BE2C (cell line): Measurements from ENCODE around the gene MPLKIP.

ENCODE experiments used
- DNase-seq: peaks from one replicate; pipeline ENCODE4 v3.0.0-alpha.2; 2020
- H3K27me3 ChIP-seq: fragments of 250-450 bp; sonication (Bioruptor Pico); 2 replicates; pipeline ENCODE4 v1.5.1; 2020; ENCODE audit warnings: mild to moderate bottlenecking
- H3K36me3 ChIP-seq: fragments of 250-450 bp; sonication (Bioruptor Pico); 2 replicates; pipeline ENCODE4 v1.5.1; 2020; ENCODE audit warnings: mild to moderate bottlenecking
- H3K4me1 ChIP-seq: fragments of 250-450 bp; sonication (Bioruptor Pico); 2 replicates; pipeline ENCODE4 v1.5.1; 2020
- H3K4me3 ChIP-seq: 2 replicates; pipeline ENCODE4 v1.5.1; 2011; ENCODE audit warnings: low read depth, low read length
- H3K9me3 ChIP-seq: fragments of 250-450 bp; sonication (Bioruptor Pico); 2 replicates; pipeline ENCODE4 v1.5.1; 2020
- CTCF ChIP-seq: IDR thresholded peaks from 2 replicates; pipeline ENCODE4 v1.5.1; 2012; ENCODE audit warnings: mild to moderate bottlenecking, low read depth, low read length

The MPLKIP gene

DNA sequence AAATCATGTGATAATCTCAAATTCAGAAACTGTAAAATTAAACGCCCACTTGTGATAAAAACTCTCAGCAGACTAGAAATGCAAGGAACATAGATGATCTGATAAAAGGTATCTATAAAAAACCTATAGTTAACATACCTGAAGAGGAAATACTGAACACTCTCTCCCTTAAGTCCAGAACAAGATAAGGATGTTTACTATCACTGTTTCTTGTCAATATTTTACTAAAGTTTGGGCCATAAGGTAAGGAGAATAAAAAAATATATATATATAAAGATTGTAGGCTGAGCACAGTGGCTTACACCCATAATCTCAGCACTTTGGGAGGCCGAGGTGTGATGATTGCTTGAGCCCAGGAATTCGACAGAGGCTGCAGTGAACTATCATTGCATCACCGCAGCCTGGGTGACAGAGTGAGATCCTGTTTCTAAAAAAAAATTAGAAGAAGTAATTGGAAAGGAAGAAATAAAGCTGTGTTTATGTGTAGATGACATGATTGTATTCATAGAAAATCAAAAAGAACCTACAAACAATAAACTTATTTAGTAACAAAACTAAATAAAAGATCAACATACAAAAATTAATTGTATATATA is 28.4 kb downstream of the MPLKIP start:
- Histone ChIP-seq H3K9me3 (no peaks in the 10 kb centered on the region), H3K27me3 (no peaks in the 10 kb centered on the region), H3K4me1 (no peaks in the 10 kb centered on the region), H3K4me3 (no peak overlapping the region), H3K36me3 (no peaks in the 10 kb centered on the region)
- no peak for DNase-seq
- no peak for TF ChIP-seq CTCF

DNA sequence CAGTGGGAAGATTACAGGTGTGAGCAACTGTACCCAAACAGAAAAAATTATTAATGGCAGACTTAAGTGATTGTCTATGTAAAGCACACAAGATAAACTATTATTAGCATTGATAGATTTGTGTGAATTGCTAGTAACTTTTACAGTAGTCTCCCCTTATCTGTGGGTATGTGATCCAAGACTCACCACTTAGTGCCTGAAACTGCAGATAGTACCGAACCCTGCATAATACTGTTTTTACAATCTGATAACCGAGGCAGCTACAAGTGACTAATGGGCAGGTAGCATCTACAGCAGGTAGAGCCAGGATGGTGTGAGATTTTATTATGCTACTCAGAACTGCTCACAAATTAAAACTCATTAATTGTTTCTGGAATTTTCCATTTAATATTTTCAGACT is 31.5 kb downstream of the MPLKIP start:
- H3K4me3 ChIP-seq, result no peak overlapping the region
- no peak for TF ChIP-seq CTCF
- DNase-seq, result no peak
- no peaks in the 10 kb centered on the region for H3K9me3 ChIP-seq
- H3K36me3 ChIP-seq, result no peaks in the 10 kb centered on the region
- no peaks in the 10 kb centered on the region for H3K27me3 ChIP-seq
- no peaks in the 10 kb centered on the region for H3K4me1 ChIP-seq

GRCh38 chr7:40101201-40101600 is 33.2 kb downstream of the MPLKIP start:
- no peaks in the 10 kb centered on the region for H3K27me3 ChIP-seq
- H3K4me3 ChIP-seq, result no peak overlapping the region
- no peak for TF ChIP-seq CTCF
- no peaks in the 10 kb centered on the region for H3K9me3 ChIP-seq
- peaks cover 2% of the 10 kb centered on the region; the same call in 1 of the 2 replicates for H3K36me3 ChIP-seq
- no peak for DNase-seq
- H3K4me1 ChIP-seq, result no peaks in the 10 kb centered on the region

GRCh38 chr7:40099837-40100236 is 34.6 kb downstream of the MPLKIP start:
- Histone ChIP-seq H3K36me3 (peaks cover 3% of the 10 kb centered on the region; the same call in 1 of the 2 replicates), H3K9me3 (no peaks in the 10 kb centered on the region), H3K4me3 (no peak overlapping the region), H3K4me1 (no peaks in the 10 kb centered on the region), H3K27me3 (no peaks in the 10 kb centered on the region)
- TF ChIP-seq CTCF, result no peak
- DNase-seq, result no peak

GRCh38 chr7:40098810-40099209 is 35.6 kb downstream of the MPLKIP start:
- no peak for DNase-seq
- H3K36me3 ChIP-seq, result peaks cover 13% of the 10 kb centered on the region
- H3K4me1 ChIP-seq, result no peaks in the 10 kb centered on the region
- H3K4me3 ChIP-seq, result no peak overlapping the region
- no peaks in the 10 kb centered on the region for H3K9me3 ChIP-seq
- H3K27me3 ChIP-seq, result no peaks in the 10 kb centered on the region
- TF ChIP-seq CTCF, result no peak

DNA sequence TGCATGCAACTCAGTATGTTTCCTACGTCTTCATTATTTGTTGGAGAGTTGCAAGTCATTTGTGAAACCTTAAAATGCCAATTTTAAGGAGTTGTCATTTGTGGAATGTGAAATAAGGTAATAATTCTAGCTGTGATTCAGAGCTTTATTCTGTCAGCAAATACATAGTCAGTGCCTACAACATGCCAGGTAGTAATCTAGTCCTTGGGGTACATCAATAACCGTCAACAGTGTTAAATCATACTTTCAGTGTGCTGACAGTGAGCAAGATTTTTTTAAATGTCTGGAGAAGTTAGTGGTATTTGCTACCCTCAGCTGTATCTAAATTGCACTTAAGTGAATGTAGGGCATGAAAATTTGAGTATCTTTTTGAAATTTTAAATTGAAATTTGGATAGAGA is 36.7 kb downstream of the MPLKIP start:
- DNase-seq, result no peak
- Histone ChIP-seq H3K9me3 (no peaks in the 10 kb centered on the region), H3K4me1 (no peaks in the 10 kb centered on the region), H3K27me3 (no peaks in the 10 kb centered on the region), H3K36me3 (peaks cover 20% of the 10 kb centered on the region), H3K4me3 (no peak overlapping the region)
- no peak for TF ChIP-seq CTCF
